NCI-H748 (cell line): ENCODE measurements around the gene MCAT.

Source experiments
- DNase-seq: peaks from one replicate; lab custom pipeline; 2025; ENCODE audit not compliant: unreplicated experiment; lab: John Stamatoyannopoulos, UW

MCAT gene

GRCh38 chr22:43173566-43173965, 30.4 kb upstream of the MCAT start:
- DNase-seq = no peak

GRCh38 chr22:43172191-43172590, 29.0 kb upstream of the MCAT start:
- DNase-seq = no peak

GRCh38 chr22:43171607-43172006, 28.4 kb upstream of the MCAT start:
- DNase-seq = no peak

GRCh38 chr22:43171019-43171491, 27.9 kb upstream of the MCAT start:
- DNase-seq = no peak

- no peak for DNase-seq
Observed at GRCh38 chr22:43170131-43170480, 26.9 kb upstream of the MCAT start.

- DNase-seq = no peak
Observed at GRCh38 chr22:43169310-43170130, 26.3 kb upstream of the MCAT start.

GRCh38 chr22:43168471-43169309, 25.5 kb upstream of the MCAT start:
- DNase-seq = no peak

- DNase-seq = no peak
Observed at GRCh38 chr22:43167001-43167589, 23.9 kb upstream of the MCAT start.

- no peak for DNase-seq
Observed at GRCh38 chr22:43166132-43166930, 23.1 kb upstream of the MCAT start.

- no peak for DNase-seq
Observed at GRCh38 chr22:43164636-43165035, 21.4 kb upstream of the MCAT start.

- no peak for DNase-seq
Observed at GRCh38 chr22:43163241-43163795, 20.1 kb upstream of the MCAT start.

GRCh38 chr22:43162412-43163150, 19.4 kb upstream of the MCAT start:
- no peak for DNase-seq

GRCh38 chr22:43160497-43161126, 17.4 kb upstream of the MCAT start:
- no peak for DNase-seq

GRCh38 chr22:43159484-43160178, 16.4 kb upstream of the MCAT start:
- peak; percentile 48 for DNase-seq

- no peak for DNase-seq
Observed at GRCh38 chr22:43158778-43159483, 15.7 kb upstream of the MCAT start.

GRCh38 chr22:43157874-43158546, 14.8 kb upstream of the MCAT start:
- DNase-seq = no peak

GRCh38 chr22:43156413-43156812, 13.2 kb upstream of the MCAT start:
- DNase-seq = no peak

- DNase-seq = no peak
Observed at GRCh38 chr22:43155789-43156188, 12.6 kb upstream of the MCAT start.
